Pons (tissue), 1 donor: Measurements from ENCODE around the gene TCF12.

Experiments used
- DNase-seq: peaks from one replicate; pipeline ENCODE4 v3.0.0-alpha.2; 2016; ENCODE audit warnings: low spot score

TCF12 gene

GRCh38 chr15:57217778-57218598, 299.5 kb downstream of the TCF12 start:
- DNase-seq, result peak; percentile 94

- DNase-seq, result peak; percentile 88
These were observed 300.6 kb downstream of the TCF12 start for GRCh38 chr15:57218826-57219576.

- no peak for DNase-seq
These were observed 301.8 kb downstream of the TCF12 start for GRCh38 chr15:57220205-57220604.

- DNase-seq, result no peak
These were observed 302.7 kb downstream of the TCF12 start for GRCh38 chr15:57221134-57221533.

GRCh38 chr15:57223345-57223744, 304.9 kb downstream of the TCF12 start:
- DNase-seq, result no peak

- no peak for DNase-seq
These were observed 305.4 kb downstream of the TCF12 start for GRCh38 chr15:57223887-57224286.

GRCh38 chr15:57224664-57225063, 306.2 kb downstream of the TCF12 start:
- no peak for DNase-seq

- no peak for DNase-seq
These were observed 308.7 kb downstream of the TCF12 start for GRCh38 chr15:57227166-57227565.

GRCh38 chr15:57227899-57228298, 309.5 kb downstream of the TCF12 start:
- DNase-seq, result no peak

- no peak for DNase-seq
These were observed 310.0 kb downstream of the TCF12 start for GRCh38 chr15:57228395-57228794.

GRCh38 chr15:57229051-57229450, 310.6 kb downstream of the TCF12 start:
- DNase-seq, result no peak

GRCh38 chr15:57231559-57231958, 313.1 kb downstream of the TCF12 start:
- DNase-seq, result no peak

- DNase-seq, result no peak
These were observed 315.7 kb downstream of the TCF12 start for GRCh38 chr15:57234156-57234555.

- no peak for DNase-seq
These were observed 316.7 kb downstream of the TCF12 start for GRCh38 chr15:57235186-57235585.

GRCh38 chr15:57235873-57236272, 317.4 kb downstream of the TCF12 start:
- no peak for DNase-seq

GRCh38 chr15:57236561-57237300, 318.3 kb downstream of the TCF12 start:
- DNase-seq, result no peak

GRCh38 chr15:57237301-57237642, 318.8 kb downstream of the TCF12 start:
- DNase-seq, result peak; percentile 84

- DNase-seq, result no peak
These were observed 319.2 kb downstream of the TCF12 start for GRCh38 chr15:57237676-57238075.

- DNase-seq, result no peak
These were observed 326.7 kb downstream of the TCF12 start for GRCh38 chr15:57245130-57245529.

- DNase-seq, result no peak
These were observed 327.3 kb downstream of the TCF12 start for GRCh38 chr15:57245714-57246113.

GRCh38 chr15:57248074-57248473, 329.6 kb downstream of the TCF12 start:
- DNase-seq, result no peak

- DNase-seq, result peak; percentile 58
These were observed 332.9 kb downstream of the TCF12 start for GRCh38 chr15:57251308-57251707.

- DNase-seq, result no peak
These were observed 333.5 kb downstream of the TCF12 start for GRCh38 chr15:57251941-57252340.
